Measurements from ENCODE around the gene PLBD2. TPM values are rescaled to one million over a fixed set of nuclear protein-coding genes. Genes with fewer than 3 reads are reported as not detected.

PLBD2 gene
- total RNA-seq, 6 experiments from 2014 or later: 49.8 to 64.3 (median 54.6) TPM

- no peaks in the 10 kb centered on the region; the same call in none of the 2 replicates for H3K36me3 Mint-ChIP-seq (ENCODE audit: low read depth)
- H3K9me3 Mint-ChIP-seq: no peaks in the 10 kb centered on the region
- H3K27ac Mint-ChIP-seq: no peak overlapping the region
- H3K27me3 Mint-ChIP-seq (ENCODE audit: insufficient read depth): no peaks in the 10 kb centered on the region; the same call in 1 of the 2 replicates
- TF ChIP-seq CTCF (IDR thresholded peaks at IDR 0.05): no peak
- no peak overlapping the region for H3K4me3 Mint-ChIP-seq
- DNase-seq: no peak
- H3K4me1 Mint-ChIP-seq (ENCODE audit: low read depth): no peaks in the 10 kb centered on the region
Observed at GRCh38 chr12:113368331-113368730, 9.9 kb downstream of the PLBD2 start.

- DNase-seq: no peak
- H3K36me3 Mint-ChIP-seq (ENCODE audit: low read depth): no peaks in the 10 kb centered on the region; the same call in none of the 2 replicates
- no peaks in the 10 kb centered on the region for H3K9me3 Mint-ChIP-seq
- no peak overlapping the region for H3K4me3 Mint-ChIP-seq
- H3K27me3 Mint-ChIP-seq (ENCODE audit: insufficient read depth): no peaks in the 10 kb centered on the region; the same call in 1 of the 2 replicates
- H3K27ac Mint-ChIP-seq: no peak overlapping the region
- no peak for TF ChIP-seq CTCF (IDR thresholded peaks at IDR 0.05)
- H3K4me1 Mint-ChIP-seq (ENCODE audit: low read depth): no peaks in the 10 kb centered on the region
Observed at GRCh38 chr12:113369391-113369985, 11.1 kb downstream of the PLBD2 start.

- Mint-ChIP-seq H3K27me3 (ENCODE audit: insufficient read depth) (no peaks in the 10 kb centered on the region; the same call in 1 of the 2 replicates), H3K27ac (no peak overlapping the region), H3K36me3 (ENCODE audit: low read depth) (peaks cover 10% of the 10 kb centered on the region), H3K4me3 (no peak overlapping the region), H3K9me3 (no peaks in the 10 kb centered on the region), H3K4me1 (ENCODE audit: low read depth) (no peaks in the 10 kb centered on the region)
- no peak for TF ChIP-seq CTCF (IDR thresholded peaks at IDR 0.05)
- DNase-seq: no peak
Observed at GRCh38 chr12:113370923-113371682, 12.7 kb downstream of the PLBD2 start.

GRCh38 chr12:113371808-113372207, 13.4 kb downstream of the PLBD2 start:
- Mint-ChIP-seq H3K36me3 (ENCODE audit: low read depth) (peaks cover 10% of the 10 kb centered on the region), H3K9me3 (no peaks in the 10 kb centered on the region), H3K4me1 (ENCODE audit: low read depth) (no peaks in the 10 kb centered on the region), H3K27ac (no peak overlapping the region), H3K27me3 (ENCODE audit: insufficient read depth) (no peaks in the 10 kb centered on the region; the same call in 1 of the 2 replicates), H3K4me3 (no peak overlapping the region)
- DNase-seq: no peak
- no peak for TF ChIP-seq CTCF (IDR thresholded peaks at IDR 0.05)

- TF ChIP-seq CTCF (IDR thresholded peaks at IDR 0.05): no peak
- no peak for DNase-seq
- H3K4me1 Mint-ChIP-seq (ENCODE audit: low read depth): no peaks in the 10 kb centered on the region
Observed at GRCh38 chr12:113372371-113372770, 14.0 kb downstream of the PLBD2 start.

More at GRCh38 chr12:113372371-113372770, 14.0 kb downstream of the PLBD2 start:
- Mint-ChIP-seq H3K9me3 (no peaks in the 10 kb centered on the region), H3K36me3 (ENCODE audit: low read depth) (peaks cover 10% of the 10 kb centered on the region), H3K27me3 (ENCODE audit: insufficient read depth) (no peaks in the 10 kb centered on the region), H3K4me3 (no peak overlapping the region), H3K27ac (no peak overlapping the region)
